SH-SY5Y (cell line): ENCODE data around the gene SEZ6L2.

Experiments
- GATA2 ChIP-seq: IDR thresholded peaks from 2 replicates; pipeline ENCODE4 v1.6.1; 2011; ENCODE audit warnings: mild to moderate bottlenecking, low read depth, low read length
- GATA3 ChIP-seq: IDR thresholded peaks from 2 replicates; pipeline ENCODE4 v1.6.1; 2011; ENCODE audit warnings: low read depth, mild to moderate bottlenecking, low read length, moderate library complexity

GRCh38 chr16:29876217-29876593, 23.1 kb downstream of the SEZ6L2 start:
- TF ChIP-seq GATA2 (no peak), GATA3 (no peak)
